HepG2 (cell line): Measurements from ENCODE around the gene TIPRL.

Experiments
- HNRNPLL ChIP-seq: fragments of 200-400 bp; formaldehyde crosslinking; IDR thresholded peaks from 2 replicates; pipeline ENCODE4 v1.6.1; 2017; ENCODE audit warnings: mild to moderate bottlenecking, low read depth, low read length; ENCODE audit not compliant: poor library complexity, severe bottlenecking
- RFX1 ChIP-seq: fragments of 450-650 bp; IDR thresholded peaks from 2 replicates; pipeline ENCODE4 v1.6.1; 2017
- TF ChIP-seq, protein P1 (sequence below): sonication (generic); formaldehyde crosslinking; IDR thresholded peaks from 2 replicates; pipeline ENCODE4 v1.9.0; 2021; ENCODE audit warnings: missing genetic modification reagents, borderline replicate concordance

DNA sequence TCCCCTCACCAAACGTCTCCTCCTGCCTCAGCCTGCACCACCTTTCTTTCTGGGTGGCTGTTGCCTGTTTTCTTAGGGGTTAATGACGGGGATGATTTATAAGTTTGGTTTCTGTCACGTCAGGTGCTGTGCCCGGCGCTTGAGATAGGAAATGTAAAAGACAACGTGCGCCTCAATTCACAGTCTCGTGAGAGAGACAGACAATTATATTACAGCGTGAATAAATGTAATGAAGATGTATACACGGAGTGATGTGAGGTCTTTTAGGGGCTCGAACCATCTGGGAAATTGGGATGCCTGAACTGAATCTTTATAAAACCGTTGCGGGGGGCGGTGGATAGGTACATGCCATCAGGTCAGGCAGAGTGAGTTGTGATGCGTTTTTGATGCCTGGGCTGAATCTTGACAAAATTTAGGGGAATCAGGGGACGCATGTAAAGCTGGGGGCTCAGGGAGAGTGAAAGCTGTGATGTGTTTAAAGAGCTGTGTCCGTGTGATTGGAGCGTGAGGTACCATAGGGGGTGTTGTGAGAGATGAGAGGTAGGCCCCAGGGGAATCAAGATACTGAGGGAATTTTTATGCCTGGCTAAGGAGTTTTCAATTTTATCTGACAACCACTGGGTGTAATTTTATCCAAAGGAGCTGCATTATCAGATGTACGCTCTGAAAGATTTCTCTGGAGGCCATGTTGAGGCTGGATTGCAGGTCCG is 831 bp downstream of the TIPRL start:
- TF ChIP-seq RFX1 (no peak), HNRNPLL (no peak)
- TF ChIP-seq, protein P1, sequence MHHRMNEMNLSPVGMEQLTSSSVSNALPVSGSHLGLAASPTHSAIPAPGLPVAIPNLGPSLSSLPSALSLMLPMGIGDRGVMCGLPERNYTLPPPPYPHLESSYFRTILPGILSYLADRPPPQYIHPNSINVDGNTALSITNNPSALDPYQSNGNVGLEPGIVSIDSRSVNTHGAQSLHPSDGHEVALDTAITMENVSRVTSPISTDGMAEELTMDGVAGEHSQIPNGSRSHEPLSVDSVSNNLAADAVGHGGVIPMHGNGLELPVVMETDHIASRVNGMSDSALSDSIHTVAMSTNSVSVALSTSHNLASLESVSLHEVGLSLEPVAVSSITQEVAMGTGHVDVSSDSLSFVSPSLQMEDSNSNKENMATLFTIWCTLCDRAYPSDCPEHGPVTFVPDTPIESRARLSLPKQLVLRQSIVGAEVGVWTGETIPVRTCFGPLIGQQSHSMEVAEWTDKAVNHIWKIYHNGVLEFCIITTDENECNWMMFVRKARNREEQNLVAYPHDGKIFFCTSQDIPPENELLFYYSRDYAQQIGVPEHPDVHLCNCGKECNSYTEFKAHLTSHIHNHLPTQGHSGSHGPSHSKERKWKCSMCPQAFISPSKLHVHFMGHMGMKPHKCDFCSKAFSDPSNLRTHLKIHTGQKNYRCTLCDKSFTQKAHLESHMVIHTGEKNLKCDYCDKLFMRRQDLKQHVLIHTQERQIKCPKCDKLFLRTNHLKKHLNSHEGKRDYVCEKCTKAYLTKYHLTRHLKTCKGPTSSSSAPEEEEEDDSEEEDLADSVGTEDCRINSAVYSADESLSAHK, result no peak
